Caco-2 (cell line): ENCODE data around the gene C14orf180. TPM values are rescaled to one million over a fixed set of nuclear protein-coding genes. Genes with fewer than 3 reads are reported as not detected.

Experiments used
- BruUV-seq: library from RNA; stranded (reverse); fragments of 400-500 nt; replicated peaks from 2 replicates; lab custom pipeline; 2021; lab: Mats Ljungman, UMichigan
- CTCF ChIA-PET: fragments of 300-600 bp; sonication (Branson Sonifier 250); formaldehyde crosslinking; loops from one replicate; lab custom pipeline; 2022; ENCODE audit warnings: antibody characterized with exemption; lab: Charles Lee
- POLR2A ChIA-PET: fragments of 300-600 bp; sonication (Branson Sonifier 250); formaldehyde crosslinking; loops from one replicate; lab custom pipeline; 2022; ENCODE audit warnings: antibody characterized with exemption; lab: Charles Lee
- DNase-seq, 2 experiments: peaks; one replicate each; pipeline versions ENCODE4 v3.0.0 to v3.0.0-alpha.2; 2020 to 2022
- H3K27me3 ChIP-seq: replicated peaks from 2 replicates; pipeline ENCODE4 v1.6.0; 2011; ENCODE audit warnings: low read length; ENCODE audit not compliant: control insufficient read depth, insufficient read depth
- H3K36me3 ChIP-seq: 2 replicates; pipeline ENCODE4 v1.5.1; 2011; ENCODE audit warnings: low read length; ENCODE audit not compliant: control insufficient read depth, insufficient read depth
- H3K4me1 ChIP-seq: fragments of 250-450 bp; sonication (Bioruptor Pico); 2 replicates; pipeline ENCODE4 v1.5.1; 2020; ENCODE audit warnings: mild to moderate bottlenecking
- H3K4me3 ChIP-seq: 2 replicates; pipeline ENCODE4 v1.5.1; 2011; ENCODE audit warnings: low read depth, mild to moderate bottlenecking, control low read depth, low read length
- H3K9me3 ChIP-seq: fragments of 250-450 bp; sonication (Bioruptor Pico); 2 replicates; pipeline ENCODE4 v1.5.1; 2020; ENCODE audit warnings: mild to moderate bottlenecking, moderate library complexity
- H3K27ac Mint-ChIP-seq: one replicate; pipeline ENCODE4 v1.8.0; 2022; ENCODE audit warnings: mixed read lengths; ENCODE audit not compliant: unreplicated experiment
- H3K27me3 Mint-ChIP-seq: one replicate; pipeline ENCODE4 v1.8.0; 2022; ENCODE audit warnings: mixed read lengths; ENCODE audit not compliant: insufficient read depth, unreplicated experiment
- H3K36me3 Mint-ChIP-seq: one replicate; pipeline ENCODE4 v1.8.0; 2022; ENCODE audit warnings: mild to moderate bottlenecking, mixed read lengths; ENCODE audit not compliant: insufficient read depth, unreplicated experiment
- H3K4me1 Mint-ChIP-seq: one replicate; pipeline ENCODE4 v1.8.0; 2022; ENCODE audit warnings: low read depth, mixed read lengths; ENCODE audit not compliant: unreplicated experiment
- H3K4me3 Mint-ChIP-seq: one replicate; pipeline ENCODE4 v1.8.0; 2022; ENCODE audit warnings: mild to moderate bottlenecking, moderate library complexity, mixed read lengths; ENCODE audit not compliant: unreplicated experiment
- H3K9me3 Mint-ChIP-seq: one replicate; pipeline ENCODE4 v1.8.0; 2022; ENCODE audit warnings: mixed read lengths; ENCODE audit not compliant: unreplicated experiment
- CTCF ChIP-seq, 2 experiments: fragments of 200-600 bp in 1 of 2; IDR thresholded peaks; 1 replicate in 1 of 2; 2 replicates in 1 of 2; pipeline versions ENCODE4 v1.5.1 to v1.8.0; 2011 to 2022; ENCODE audit warnings: antibody characterized with exemption in 1 of 2, control low read depth in 1 of 2, inconsistent platforms in 1 of 2, low read depth in 1 of 2, low read length in 1 of 2, mild to moderate bottlenecking in 1 of 2, moderate library complexity in 1 of 2; ENCODE audit not compliant: insufficient read depth in 1 of 2, severe bottlenecking in 1 of 2, unreplicated experiment in 1 of 2
- intact Hi-C: fragments of 100-400 bp; cut with micrococcal nuclease; formaldehyde crosslinking; loops from one replicate; pipeline ENCODE4 v1.10.0; 2022; ENCODE audit not compliant: unreplicated experiment
- total RNA-seq: library from RNA; stranded (reverse); gene quantifications from 2 replicates; pipeline ENCODE4 v1.2.3, GENCODE V29; 2022

C14orf180 gene
- total RNA-seq, 1 experiment from 2014 or later, result not detected

GRCh38 chr14:104537613-104537988 is 42.0 kb upstream of the C14orf180 start:
- no peaks in the 10 kb centered on the region for H3K9me3 Mint-ChIP-seq
- CTCF ChIA-PET, result no interaction called here

GRCh38 chr14:104541905-104542465 is 37.6 kb upstream of the C14orf180 start:
- POLR2A ChIA-PET, result no interaction called here
- Histone ChIP-seq H3K27me3 (peaks cover 3% of the 10 kb centered on the region), H3K9me3 (no peaks in the 10 kb centered on the region), H3K36me3 (no peaks in the 10 kb centered on the region), H3K4me1 (no peaks in the 10 kb centered on the region), H3K4me3 (no peak overlapping the region)
- intact Hi-C loops, result no loop called here
- Mint-ChIP-seq H3K4me1 (peaks cover 7% of the 10 kb centered on the region), H3K4me3 (no peak overlapping the region), H3K27me3 (peaks cover 38% of the 10 kb centered on the region), H3K36me3 (no peaks in the 10 kb centered on the region), H3K9me3 (no peaks in the 10 kb centered on the region), H3K27ac (no peak overlapping the region)
- BruUV-seq, result no TSS peak
- CTCF ChIA-PET, result no interaction called here
- TF ChIP-seq CTCF (IDR thresholded peaks at IDR 0.05; ENCODE audit: insufficient read depth in 1 of 2, low read depth in 1 of 2, low read length in 1 of 2, severe bottlenecking in 1 of 2, unreplicated experiment in 1 of 2), result no peak
- no peak for DNase-seq

More at GRCh38 chr14:104537613-104537988, 42.0 kb upstream of the C14orf180 start:
- DNase-seq, result no peak
- Histone ChIP-seq H3K36me3 (no peaks in the 10 kb centered on the region), H3K9me3 (0 out of 2 replicates have a peak, but pooled peaks cover 6% of the 10 kb centered on the region), H3K27me3 (no peaks in the 10 kb centered on the region), H3K4me1 (no peaks in the 10 kb centered on the region), H3K4me3 (no peak overlapping the region)
- BruUV-seq, result no TSS peak
- Mint-ChIP-seq H3K4me3 (no peak overlapping the region), H3K27me3 (peaks cover 22% of the 10 kb centered on the region), H3K36me3 (no peaks in the 10 kb centered on the region), H3K4me1 (no peaks in the 10 kb centered on the region), H3K27ac (no peak overlapping the region)
- no peak for TF ChIP-seq CTCF (IDR thresholded peaks at IDR 0.05; ENCODE audit: insufficient read depth in 1 of 2, low read depth in 1 of 2, low read length in 1 of 2, severe bottlenecking in 1 of 2, unreplicated experiment in 1 of 2)
- POLR2A ChIA-PET, result no interaction called here
- intact Hi-C loops, result no loop called here

- intact Hi-C loops, result no loop called here
- no TSS peak for BruUV-seq
- no peak overlapping the region for H3K4me3 Mint-ChIP-seq
- H3K36me3 Mint-ChIP-seq, result no peaks in the 10 kb centered on the region
- H3K36me3 ChIP-seq, result no peaks in the 10 kb centered on the region
- peaks cover 40% of the 10 kb centered on the region for H3K27me3 Mint-ChIP-seq
- no peaks in the 10 kb centered on the region for H3K4me1 ChIP-seq
- no peaks in the 10 kb centered on the region for H3K9me3 Mint-ChIP-seq
- POLR2A ChIA-PET, result no interaction called here
- no peaks in the 10 kb centered on the region for H3K9me3 ChIP-seq
- no peak overlapping the region for H3K27ac Mint-ChIP-seq
- H3K27me3 ChIP-seq, result peaks cover 3% of the 10 kb centered on the region
- no peak for TF ChIP-seq CTCF (IDR thresholded peaks at IDR 0.05; ENCODE audit: insufficient read depth in 1 of 2, low read depth in 1 of 2, low read length in 1 of 2, severe bottlenecking in 1 of 2, unreplicated experiment in 1 of 2)
- CTCF ChIA-PET, result no interaction called here
- DNase-seq, result no peak
- H3K4me1 Mint-ChIP-seq, result peaks cover 7% of the 10 kb centered on the region
- no peak overlapping the region for H3K4me3 ChIP-seq
These were observed 36.4 kb upstream of the C14orf180 start for GRCh38 chr14:104542871-104543830.
